GM19455 (cell line): ENCODE results near the gene CD58.
"Not testable (repeated sequence)": the region's sequence is repeated elsewhere in the genome, so short reads cannot be mapped to it uniquely, and the experiment has no call there.

Experiments
- ATAC-seq: cut with Tn5 transposase; IDR thresholded peaks from one replicate; pipeline ENCODE4 v1.9.1; 2021; ENCODE audit not compliant: unreplicated experiment

CD58 gene

DNA sequence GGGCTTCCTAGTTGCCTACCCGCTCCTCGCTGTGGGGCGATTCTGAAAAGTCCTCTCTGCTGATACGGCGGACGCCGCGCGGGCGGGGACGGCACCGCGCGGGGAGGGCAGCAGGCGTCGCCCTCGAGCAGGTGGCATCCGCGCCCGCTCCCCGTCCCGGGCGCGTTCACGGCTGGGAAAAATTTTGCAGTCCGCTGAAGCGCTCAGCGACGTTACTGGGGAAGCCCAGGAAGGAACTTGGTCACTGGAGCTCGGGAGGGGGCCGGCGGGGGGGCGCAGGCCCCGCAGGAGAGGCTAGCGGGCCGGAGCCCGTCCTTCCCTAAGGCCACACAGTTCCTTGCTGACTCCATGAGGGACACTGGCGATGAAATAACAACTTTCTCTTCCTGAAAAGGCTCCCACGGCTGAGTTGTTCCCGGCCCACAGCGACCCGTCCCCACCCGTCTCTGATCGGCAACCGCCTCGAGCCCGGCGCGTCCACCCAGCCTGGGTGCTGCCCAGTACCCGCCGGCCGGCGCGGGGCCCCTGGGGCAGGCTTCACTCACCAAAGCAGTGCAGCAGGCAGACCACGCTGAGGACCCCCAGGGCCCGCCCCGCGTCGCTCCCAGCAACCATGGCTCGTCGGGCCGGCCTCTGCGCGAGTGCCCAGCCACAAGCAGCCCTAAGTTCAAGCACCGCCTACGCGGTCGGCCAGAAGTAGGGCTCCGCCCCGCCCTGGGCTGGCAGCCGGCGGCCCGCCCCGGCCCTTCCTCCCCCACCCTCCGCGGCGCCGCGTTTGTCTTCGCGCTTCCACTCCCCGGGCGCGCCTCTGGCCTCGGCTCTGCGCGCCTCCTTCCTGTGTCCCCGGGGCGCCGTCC is at the start of gene CD58:
TSS of gene CD58 (minus strand) at position 669 of the 857 bp plus-strand sequence. CDS start at position 615, 54 bp downstream.
- ATAC-seq = peak; percentile 61

DNA sequence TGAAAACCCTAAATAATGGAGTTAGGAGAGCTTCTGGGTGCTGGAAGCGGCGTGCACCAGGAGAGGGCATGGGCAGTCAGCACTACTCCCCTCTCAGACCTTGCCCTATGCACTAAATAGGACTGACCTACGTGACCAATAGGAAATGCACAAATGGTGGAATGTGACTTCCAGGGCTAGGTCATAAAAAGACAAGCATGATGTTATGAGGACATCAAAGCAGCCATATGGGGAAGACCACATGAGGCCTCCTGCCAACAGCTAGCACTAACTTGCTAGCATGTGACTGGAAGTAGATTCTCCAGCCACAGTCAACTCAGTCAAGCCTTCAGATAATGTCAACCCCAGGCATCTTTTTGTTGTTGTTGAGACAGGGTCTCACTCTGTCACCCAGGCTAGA is 49.6 kb upstream of the CD58 start:
- ATAC-seq = not testable (repeated sequence)

- ATAC-seq = not testable (repeated sequence)
Observed at GRCh38 chr1:116619106-116619505, 48.3 kb upstream of the CD58 start.

DNA sequence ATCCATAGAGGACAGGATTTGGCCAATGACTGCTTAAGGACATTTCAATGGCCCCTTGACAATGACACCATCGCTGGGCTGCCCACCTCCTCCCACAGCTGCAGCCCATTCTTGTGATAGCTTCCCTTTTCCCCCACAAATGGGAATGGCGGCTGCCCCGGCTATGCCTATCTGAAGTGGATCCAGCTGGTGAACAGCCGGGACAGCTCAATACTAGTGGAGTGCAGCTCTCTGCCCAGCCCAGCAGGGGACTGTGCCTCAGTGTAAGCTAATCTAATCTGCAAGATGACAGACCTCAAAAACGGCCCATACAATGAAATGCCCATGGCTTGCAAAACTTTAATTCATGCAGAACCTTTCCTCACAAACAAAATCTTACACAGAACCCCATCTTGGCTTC is 47.0 kb upstream of the CD58 start:
- not testable (repeated sequence) for ATAC-seq

- ATAC-seq = not testable (repeated sequence)
Observed at GRCh38 chr1:116613825-116614224, 43.0 kb upstream of the CD58 start.

GRCh38 chr1:116609801-116610371 is 39.1 kb upstream of the CD58 start:
- not testable (repeated sequence) for ATAC-seq

- not testable (repeated sequence) for ATAC-seq
Observed at GRCh38 chr1:116608841-116609240, 38.0 kb upstream of the CD58 start.

- ATAC-seq = not testable (repeated sequence)
Observed at GRCh38 chr1:116608151-116608550, 37.3 kb upstream of the CD58 start.

GRCh38 chr1:116607463-116607862 is 36.6 kb upstream of the CD58 start:
- not testable (repeated sequence) for ATAC-seq

GRCh38 chr1:116606067-116606466 is 35.2 kb upstream of the CD58 start:
- ATAC-seq = not testable (repeated sequence)

DNA sequence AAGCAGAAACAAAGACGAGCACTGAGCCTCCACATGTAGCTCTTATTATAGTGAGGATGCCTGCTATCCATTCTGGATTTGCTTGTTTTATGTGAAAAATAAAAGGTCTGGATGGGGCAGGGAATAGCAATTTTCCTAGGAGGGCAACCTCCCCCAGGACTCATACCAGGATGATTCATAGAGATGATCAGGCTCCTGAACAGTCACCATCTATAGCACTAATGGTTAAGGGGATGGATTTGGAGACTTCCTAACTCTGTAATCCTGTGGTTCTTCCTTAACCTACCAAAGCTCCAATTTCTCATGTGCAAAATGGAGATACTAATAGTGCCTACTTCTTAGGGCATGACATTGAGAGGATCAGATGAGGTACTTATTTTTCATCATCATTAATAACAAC is 34.5 kb upstream of the CD58 start:
- ATAC-seq = no peak

DNA sequence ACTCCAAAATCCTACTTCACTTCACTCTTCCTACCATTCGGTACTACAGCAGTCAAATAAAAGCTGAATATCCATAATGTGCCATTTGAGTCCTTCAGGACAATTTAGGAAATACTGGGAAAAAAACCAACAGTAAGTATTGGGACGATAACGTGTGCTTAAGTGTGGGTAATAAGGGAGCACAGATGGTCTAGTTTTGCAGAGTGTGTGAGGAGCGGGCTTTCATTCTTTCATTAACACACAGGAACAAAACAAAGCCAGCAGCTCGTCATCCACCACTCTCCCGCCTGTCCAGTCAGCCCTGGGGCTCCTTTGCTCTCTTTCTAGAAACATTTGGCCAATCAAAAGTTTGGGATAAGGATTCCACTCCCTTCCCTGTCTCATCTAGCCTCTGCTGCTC is 33.6 kb upstream of the CD58 start:
- not testable (repeated sequence) for ATAC-seq

- ATAC-seq = not testable (repeated sequence)
Observed at GRCh38 chr1:116603646-116604045, 32.8 kb upstream of the CD58 start.

DNA sequence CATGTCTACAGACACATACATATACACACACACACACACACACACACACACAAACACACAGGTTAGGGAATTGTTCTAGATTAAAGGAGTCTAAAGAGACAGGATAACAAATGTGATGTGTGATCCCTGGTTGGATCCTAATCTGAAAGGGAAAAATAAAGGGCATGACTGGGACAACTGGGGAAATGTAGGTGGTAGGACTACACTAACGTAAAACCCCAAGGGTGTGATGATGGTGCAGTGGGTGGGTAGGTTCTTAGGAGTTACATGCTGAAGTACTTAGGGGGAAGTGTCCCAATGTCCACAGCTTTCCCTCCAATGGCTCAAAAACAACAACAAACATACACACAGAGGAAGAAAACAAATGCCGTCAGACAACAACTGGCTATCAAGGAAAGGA is 28.5 kb upstream of the CD58 start:
- not testable (repeated sequence) for ATAC-seq

DNA sequence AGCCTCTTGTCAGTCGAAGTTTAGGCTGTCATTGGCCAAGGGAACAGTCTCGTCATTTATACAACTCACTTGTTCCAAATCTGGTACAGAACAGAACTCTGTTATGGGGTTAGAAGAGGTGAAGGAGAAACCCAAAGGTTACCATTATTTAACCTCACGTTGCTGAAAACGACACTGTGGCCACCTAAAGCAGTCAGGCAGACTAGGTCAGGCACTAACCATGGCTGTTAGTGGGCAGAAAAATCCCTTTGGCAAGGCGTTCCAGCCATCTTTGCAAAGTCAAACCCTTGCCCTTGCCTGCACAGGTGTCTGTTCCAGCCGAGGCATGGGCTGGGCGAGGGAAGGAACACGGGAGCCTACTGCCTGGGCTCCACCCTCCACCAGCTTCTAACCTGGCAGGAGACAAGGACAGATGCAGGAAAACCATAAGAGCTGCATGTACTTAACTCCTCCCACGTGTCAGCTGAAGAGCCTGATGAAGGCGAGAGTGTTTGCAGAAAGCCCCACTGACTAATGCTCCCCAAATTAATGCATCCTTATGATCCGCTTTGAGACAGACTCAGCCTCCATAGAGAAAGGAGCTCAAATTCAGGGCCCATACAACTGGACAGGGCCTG is 27.7 kb upstream of the CD58 start:
- ATAC-seq = not testable (repeated sequence)

GRCh38 chr1:116597388-116597787 is 26.6 kb upstream of the CD58 start:
- peak; percentile 75 for ATAC-seq

GRCh38 chr1:116596742-116597307 is 26.0 kb upstream of the CD58 start:
- not testable (repeated sequence) for ATAC-seq

DNA sequence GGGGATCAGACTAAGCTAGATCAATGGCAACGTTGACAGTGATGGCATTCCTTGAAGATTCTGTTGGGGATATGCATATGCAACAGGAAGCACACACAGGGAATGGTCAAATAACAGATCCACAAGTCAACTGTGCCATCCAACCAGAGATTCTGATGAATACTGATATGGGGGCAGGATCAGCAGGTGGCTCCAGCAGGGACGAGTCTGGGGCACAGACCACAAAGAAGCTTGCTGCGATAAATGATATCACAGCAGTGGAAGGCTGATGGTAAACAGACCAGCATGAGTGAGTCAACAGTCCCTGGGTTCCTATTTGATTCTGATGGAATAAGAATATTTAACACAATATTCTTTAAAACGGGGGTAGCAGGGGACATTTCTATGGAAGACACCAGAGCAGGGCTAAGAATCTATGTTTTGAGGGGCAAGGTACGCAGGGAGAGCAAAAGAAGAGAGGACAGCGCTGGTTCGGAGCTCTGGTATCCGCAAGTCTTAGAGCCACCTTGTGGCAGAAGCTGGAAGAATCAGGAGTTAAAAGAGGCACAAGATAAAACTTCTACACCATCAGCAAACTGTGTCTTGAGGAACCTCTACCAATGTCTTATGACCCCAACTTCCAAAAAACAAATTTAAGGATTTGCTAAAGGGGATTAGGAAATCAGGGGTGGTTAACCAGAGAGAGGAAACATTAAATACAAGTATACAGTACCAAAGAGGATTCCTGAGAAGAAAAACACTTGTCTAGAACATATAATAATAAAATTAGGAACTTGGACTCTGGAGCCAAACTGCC is 25.3 kb upstream of the CD58 start:
- ATAC-seq = not testable (repeated sequence)

DNA sequence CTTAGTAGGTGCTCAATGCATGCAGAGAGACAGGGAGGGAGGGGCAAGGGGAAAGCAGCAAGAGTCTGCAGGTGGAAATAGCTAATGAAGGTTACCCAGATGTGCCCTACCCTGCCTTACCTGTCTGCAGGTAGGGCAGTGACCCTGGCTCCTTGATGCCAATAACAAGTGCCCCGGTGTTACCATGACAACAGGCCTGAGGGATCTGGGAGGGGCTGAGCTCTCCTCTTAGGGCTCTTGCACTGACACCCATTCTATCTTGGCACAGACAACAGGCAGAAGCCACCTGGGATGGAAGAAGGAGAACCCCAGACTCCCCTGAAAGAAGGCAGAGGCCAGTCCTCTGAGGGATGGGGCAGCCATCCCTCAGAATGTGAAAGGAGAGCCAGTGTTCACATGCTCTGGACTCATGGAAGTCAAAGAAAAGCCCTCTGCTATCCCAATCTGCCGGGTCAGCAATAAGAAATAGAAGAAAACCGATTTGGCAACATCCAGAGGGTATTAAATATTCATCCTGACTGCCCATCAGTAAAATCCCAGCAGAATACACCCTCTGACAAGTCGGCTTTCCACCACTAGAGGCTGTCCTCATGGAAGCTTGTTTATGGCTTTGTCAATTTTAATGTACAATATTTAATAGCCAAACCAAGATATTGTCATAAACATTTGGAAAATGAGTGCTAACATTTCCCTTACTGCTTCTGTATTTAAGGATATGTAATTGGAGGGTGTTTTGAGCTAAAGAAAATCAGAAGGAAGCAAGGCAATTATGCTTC is 24.4 kb upstream of the CD58 start:
- ATAC-seq = not testable (repeated sequence)

DNA sequence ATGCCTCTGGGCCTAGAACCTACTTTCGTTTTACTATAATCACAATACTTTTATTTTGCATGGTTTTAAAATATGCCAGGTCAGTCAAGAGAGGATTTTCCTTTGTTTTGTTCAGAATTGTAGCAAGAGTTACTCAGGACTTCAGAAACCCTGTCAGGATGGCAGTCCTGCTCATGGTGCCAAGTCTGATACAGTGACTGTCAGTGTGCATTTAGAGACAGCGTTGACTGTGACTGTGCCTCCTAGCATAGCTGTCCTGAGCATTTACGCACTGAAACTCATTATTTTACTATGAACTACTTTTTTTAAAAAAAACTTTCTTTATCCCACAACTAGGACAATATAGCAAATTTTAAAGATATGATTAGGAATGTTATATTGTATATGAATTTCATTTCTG is 23.2 kb upstream of the CD58 start:
- not testable (repeated sequence) for ATAC-seq
